GM12878 (cell line): ENCODE data around the gene C22orf31. TPM values are rescaled to one million over a fixed set of nuclear protein-coding genes. Genes with fewer than 3 reads are reported as not detected.

ENCODE experiments used
- ATAC-seq: fragments of 200-7000 bp; cut with Tn5 transposase; 3 replicates; pipeline ENCODE4 v1.9.1; 2020; ENCODE audit warnings: mild to moderate bottlenecking, moderate library complexity
- BruUV-seq: library from RNA; stranded (reverse); fragments of 400-500 nt; replicated peaks from 2 replicates; lab custom pipeline; 2021; lab: Mats Ljungman, UMichigan
- CTCF ChIA-PET: fragments of 300-600 bp; sonication (Branson Sonifier 250); formaldehyde crosslinking; extraction: SDS; loops from one replicate; lab custom pipeline; 2021; ENCODE audit warnings: inconsistent platforms; lab: Yijun Ruan, JAX
- POLR2A ChIA-PET: fragments of 350-600 bp; formaldehyde crosslinking; extraction: SDS; loops from one replicate; lab custom pipeline; 2021; ENCODE audit warnings: inconsistent platforms; lab: Charles Lee
- RAD21 ChIA-PET: fragments of 300-600 bp; sonication (Branson Sonifier 250); formaldehyde crosslinking; loops from one replicate; lab custom pipeline; 2023; ENCODE audit warnings: antibody characterized with exemption; ENCODE audit not compliant: unreplicated experiment; lab: Charles Lee
- SMC1A ChIA-PET: fragments of 300-600 bp; sonication (Branson Sonifier 250); formaldehyde crosslinking; loops from one replicate; lab custom pipeline; 2023; ENCODE audit not compliant: unreplicated experiment, uncharacterized antibody; lab: Charles Lee
- DNase-seq: peaks from one replicate; pipeline ENCODE4 v3.0.0-alpha.2; 2011; ENCODE audit warnings: low read depth, low spot score
- FAIRE-seq: peaks from 3 replicates; lab custom pipeline; 2011; peaks lifted over from hg19 to GRCh38; lab: Jason Lieb, UNC
- H2AFZ ChIP-seq: 2 replicates; pipeline ENCODE4 v1.6.0; 2011; ENCODE audit warnings: low read depth, low read length, control low read depth; ENCODE audit not compliant: control insufficient read depth
- H3K27ac ChIP-seq: 2 replicates; pipeline ENCODE4 v1.5.1; 2011; ENCODE audit warnings: control low read depth; ENCODE audit not compliant: control insufficient read depth, insufficient read depth
- H3K27me3 ChIP-seq, 2 experiments: replicated peaks in 1 of 2; 2 replicates each; pipeline versions ENCODE4 v1.6.0 to v1.6.1; 2011; ENCODE audit warnings: low read length in 1 of 2; ENCODE audit not compliant: control insufficient read depth in 2 of 2, insufficient read depth in 2 of 2
- H3K36me3 ChIP-seq, 2 experiments: 2 replicates each; pipeline ENCODE4 v1.5.1; 2011; ENCODE audit warnings: low read length in 1 of 2; ENCODE audit not compliant: control insufficient read depth in 2 of 2, insufficient read depth in 2 of 2
- H3K4me1 ChIP-seq: 2 replicates; pipeline ENCODE4 v1.6.1; 2011; ENCODE audit warnings: mild to moderate bottlenecking, low read length, moderate library complexity, mixed read lengths; ENCODE audit not compliant: control insufficient read depth, insufficient read depth
- H3K4me2 ChIP-seq: 2 replicates; pipeline ENCODE4 v1.6.0; 2011; ENCODE audit warnings: control low read depth; ENCODE audit not compliant: control insufficient read depth, insufficient read depth
- H3K4me3 ChIP-seq: fragments of 200-600 bp; sonication (generic); 2 replicates; pipeline ENCODE4 v1.5.1; 2016
- H3K79me2 ChIP-seq: 2 replicates; pipeline ENCODE4 v1.6.0; 2011; ENCODE audit warnings: low read length; ENCODE audit not compliant: control insufficient read depth, insufficient read depth
- H3K9ac ChIP-seq: 2 replicates; pipeline ENCODE4 v1.8.0; 2011; ENCODE audit warnings: low read length, control low read depth, mixed read lengths; ENCODE audit not compliant: control insufficient read depth, insufficient read depth
- H3K9me3 ChIP-seq: replicated peaks from 3 replicates; pipeline ENCODE4 v1.5.1; 2011; ENCODE audit warnings: mild to moderate bottlenecking, low read length; ENCODE audit not compliant: control insufficient read depth, insufficient read depth
- H4K20me1 ChIP-seq: 2 replicates; pipeline ENCODE4 v1.6.0; 2011; ENCODE audit not compliant: control insufficient read depth, insufficient read depth
- CHD4 ChIP-seq: fragments of 200-600 bp; sonication (generic); IDR thresholded peaks from 2 replicates; pipeline ENCODE4 v1.6.1; 2016; ENCODE audit warnings: mild to moderate bottlenecking
- CUX1 ChIP-seq: IDR thresholded peaks from 2 replicates; pipeline ENCODE4 v1.6.1; 2012; ENCODE audit warnings: improper control_type of control experiment, low read depth, low read length; ENCODE audit not compliant: insufficient replicate concordance
- KAT2A ChIP-seq: conservative IDR thresholded peaks from 2 replicates; pipeline ENCODE4 v1.6.1; 2011; ENCODE audit warnings: low read depth, low read length; ENCODE audit not compliant: control insufficient read depth
- NFXL1 ChIP-seq: fragments of 450-650 bp; IDR thresholded peaks from 2 replicates; pipeline ENCODE4 v1.6.1; 2017; ENCODE audit warnings: antibody characterized with exemption, mild to moderate bottlenecking, borderline replicate concordance
- PAX5 ChIP-seq: IDR thresholded peaks from 2 replicates; pipeline ENCODE4 v1.6.1; 2011; ENCODE audit warnings: low read depth, low read length, borderline replicate concordance
- POLR2AphosphoS5 ChIP-seq: IDR thresholded peaks from 2 replicates; pipeline ENCODE4 v1.6.1; 2011; ENCODE audit warnings: mild to moderate bottlenecking, low read length, inconsistent platforms
- TARDBP ChIP-seq: IDR thresholded peaks from 2 replicates; pipeline ENCODE4 v1.6.1; 2016; ENCODE audit warnings: borderline replicate concordance
- USF2 ChIP-seq: IDR thresholded peaks from 2 replicates; pipeline ENCODE4 v1.6.1; 2011; ENCODE audit warnings: low read depth, low read length, improper control_type of control experiment, borderline replicate concordance
- ZNF24 ChIP-seq: fragments of 450-650 bp; IDR thresholded peaks from 2 replicates; pipeline ENCODE4 v1.6.1; 2017; ENCODE audit warnings: antibody characterized with exemption, mild to moderate bottlenecking
- ZNF274 ChIP-seq: IDR thresholded peaks from one replicate; pipeline ENCODE4 v1.8.0; 2011; ENCODE audit not compliant: insufficient read length, insufficient read depth
- ZNF384 ChIP-seq: IDR thresholded peaks from 2 replicates; pipeline ENCODE4 v1.6.1; 2012; ENCODE audit warnings: low read depth, mild to moderate bottlenecking, low read length, improper control_type of control experiment, borderline replicate concordance
- WGBS: methylation state at CpG from one replicate; pipeline ENCODE4 v1.1.6; 2016; ENCODE audit warnings: low lambda C conversion rate; ENCODE audit not compliant: insufficient replicate concordance, insufficient coverage; ENCODE audit errors: missing lambda C conversion rate; 5-methylcytosine and 5-hydroxymethylcytosine counted together
- in situ Hi-C: fragments of 300-500 bp; cut with MboI; formaldehyde crosslinking; loops from 9 replicates; pipeline ENCODE4 v1.14.3; 2018; ENCODE audit warnings: mixed read lengths
- intact Hi-C: fragments of 100-400 bp; cut with micrococcal nuclease; formaldehyde crosslinking; loops from one replicate; pipeline ENCODE4 v1.14.2; 2022; ENCODE audit not compliant: unreplicated experiment
- polyA plus RNA-seq, 11 experiments: library from polyadenylated mRNA; depleted of rRNA in 4 of 11; unstranded in 6 of 11; stranded (reverse) in 5 of 11; fragments of >200 nt; fragmentation: Nextera tagmentation in 4 of 11; fragmentation: Illumina TruSeq in 1 of 11; extraction: Ambion mirVana in 4 of 11; extraction: Trizol in 1 of 11; gene quantifications; 1 replicate in 1 of 11; 2 replicates in 10 of 11; pipeline versions ENCODE4 v1.2.1 to v1.2.3, GENCODE V29; 2011 to 2016; ENCODE audit warnings: inconsistent platforms in 2 of 11, missing spikeins in 2 of 11, low read depth in 1 of 11
- total RNA-seq, 4 experiments: library from RNA; depleted of rRNA in 3 of 4; stranded (reverse); fragments of >200 nt in 3 of 4; fragmentation: Illumina TruSeq in 1 of 4; extraction: Trizol in 1 of 4; gene quantifications; 2 replicates each; pipeline versions ENCODE4 v1.2.1 to v1.2.3, GENCODE V29; 2013 to 2021

Gene C22orf31
- total and polyA plus RNA-seq, 10 of the 15 experiments (the other 5 are each of a cell fraction or from before 2014, with no cell fraction given): not detected

GRCh38 chr22:29044657-29045176 lies 16.9 kb downstream of the C22orf31 start:
- no TSS peak for BruUV-seq
- in situ Hi-C loops: loop anchor here (25.0 kb wide), 1 partner anchor 1007 kb away; no protein-coding TSS in a partner anchor

GRCh38 chr22:29043906-29044575 lies 17.6 kb downstream of the C22orf31 start:
- Histone ChIP-seq H3K4me1 (no peaks in the 10 kb centered on the region), H2AFZ (no peak overlapping the region), H4K20me1 (no peaks in the 10 kb centered on the region), H3K79me2 (no peaks in the 10 kb centered on the region), H3K4me2 (no peak overlapping the region), H3K9ac (no peak overlapping the region), H3K36me3 (peaks cover 0 to 13% of the 10 kb centered on the region in 2 experiments; a peak in 2 of 4 replicates), H3K9me3 (no peaks in the 10 kb centered on the region), H3K4me3 (no peak overlapping the region), H3K27me3 (no peaks in the 10 kb centered on the region; a peak in 1 of 4 replicates), H3K27ac (no peak overlapping the region)
- FAIRE-seq (no peak), DNase-seq (no peak), ATAC-seq (no peak)
- POLR2A ChIA-PET: interaction anchor here (0.6 kb wide), 1 partner anchor 78 kb away, joined by 4 read pairs; no protein-coding TSS in a partner anchor
- in situ Hi-C loops: loop anchor here (25.0 kb wide), 1 partner anchor 1007 kb away; no protein-coding TSS in a partner anchor
- BruUV-seq: no TSS peak
- RAD21 ChIA-PET: interaction anchor here (1.5 to 7.5 kb wide), 2 partner anchors 182 to 187 kb away, joined by 3 to 119 read pairs; no protein-coding TSS in a partner anchor
- SMC1A ChIA-PET: interaction anchor here (0.7 to 9.1 kb wide), 10 partner anchors 15 to 443 kb away, joined by 3 to 187 read pairs (median 3); no protein-coding TSS in a partner anchor
- 78% methylated on average over 7 of the region's 7 CpGs for WGBS
- CTCF ChIA-PET: interaction anchor here (0.6 to 9.5 kb wide), 7 partner anchors 9 to 276 kb away, joined by 3 to 195 read pairs (median 4); no protein-coding TSS in a partner anchor
- intact Hi-C loops: loop anchor here (10.0 kb wide), 1 partner anchor 111 kb away; no protein-coding TSS in a partner anchor
- TF ChIP-seq PAX5: no peak
- TF ChIP-seq KAT2A: no peak
- TF ChIP-seq CUX1: no peak
- no peak for TF ChIP-seq USF2
- no peak for TF ChIP-seq TARDBP

More at GRCh38 chr22:29044657-29045176, 16.9 kb downstream of the C22orf31 start:
- TF ChIP-seq NFXL1 (no peak), POLR2AphosphoS5 (no peak), CHD4 (no peak), ZNF24 (no peak), ZNF274 (no peak), ZNF384 (no peak)
- RAD21 ChIA-PET: interaction anchor here (0.8 kb wide), 1 partner anchor 109 kb away, joined by 3 read pairs; no protein-coding TSS in a partner anchor
- peak; percentile 31 for FAIRE-seq
- Histone ChIP-seq H3K4me1 (no peaks in the 10 kb centered on the region), H3K79me2 (no peaks in the 10 kb centered on the region), H4K20me1 (no peaks in the 10 kb centered on the region), H2AFZ (no peak overlapping the region), H3K9me3 (no peaks in the 10 kb centered on the region), H3K27me3 (no peaks in the 10 kb centered on the region; a peak in 1 of 4 replicates), H3K4me3 (no peak overlapping the region), H3K9ac (no peak overlapping the region), H3K36me3 (peaks cover 0 to 15% of the 10 kb centered on the region in 2 experiments; a peak in 2 of 4 replicates), H3K27ac (no peak overlapping the region), H3K4me2 (no peak overlapping the region)
- 46% methylated on average over 13 of the region's 13 CpGs for WGBS
- POLR2A ChIA-PET: interaction anchor here (0.6 kb wide), 2 partner anchors 78 to 199 kb away, joined by 4 to 6 read pairs; no protein-coding TSS in a partner anchor
- no peak for ATAC-seq
- CTCF ChIA-PET: interaction anchor here (5.5 kb wide), 1 partner anchor 201 kb away, joined by 28 read pairs; no protein-coding TSS in a partner anchor
- DNase-seq: no peak
- SMC1A ChIA-PET: interaction anchor here (1.2 to 3.0 kb wide), 2 partner anchors 26 to 109 kb away, joined by 3 to 7 read pairs; no protein-coding TSS in a partner anchor
- intact Hi-C loops: loop anchor here (10.0 kb wide), 1 partner anchor 110 kb away; no protein-coding TSS in a partner anchor
